ENCODE data around the gene PRRX1. TPM values are rescaled to one million over a fixed set of nuclear protein-coding genes. Genes with fewer than 3 reads are reported as not detected.

PRRX1 gene
- total and polyA plus RNA-seq, 2 of the 13 experiments (the other 11 are each of a cell fraction or from before 2014, with no cell fraction given): not detected

DNA sequence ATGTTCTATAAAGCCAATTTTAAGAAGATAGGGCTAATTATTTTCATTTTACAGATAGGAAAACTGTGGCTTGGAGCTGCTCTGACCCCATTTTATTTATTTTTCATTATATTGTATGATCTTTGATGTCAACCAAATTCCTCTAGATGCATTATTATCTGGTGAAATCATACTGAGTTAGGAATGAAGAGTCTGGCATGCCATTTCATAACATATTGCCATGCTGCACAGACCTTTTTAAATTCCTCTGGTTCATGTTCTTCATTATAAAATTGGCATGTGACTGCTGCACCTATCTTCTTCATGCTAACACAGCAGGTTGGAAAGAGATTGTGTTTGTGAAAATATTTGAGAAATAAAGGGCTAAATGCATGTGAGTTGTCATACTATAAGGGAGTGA lies 12.7 kb downstream of the PRRX1 start:
- BruUV-seq (replicated peaks): no TSS peak
- Histone ChIP-seq H3K9me3 (ENCODE audit: low read length) (no peaks in the 10 kb centered on the region), H3K4me2 (ENCODE audit: low read depth, low read length) (no peak overlapping the region), H2AFZ (ENCODE audit: low read length) (no peak overlapping the region), H3K4me3 (replicated peaks in 1 of 3; ENCODE audit: insufficient read depth in 1 of 3, low read depth in 2 of 3, low read length in 3 of 3) (no peak overlapping the region), H3K27me3 (ENCODE audit: control insufficient read depth in 1 of 2, insufficient read depth in 2 of 2, low read length in 2 of 2) (peaks cover 0 to 2% of the 10 kb centered on the region in 2 experiments; a peak in 1 of 5 replicates), H3K27ac (ENCODE audit: extremely low read length, insufficient read depth, low read length) (no peak overlapping the region), H3K9ac (ENCODE audit: insufficient read depth, low read depth, low read length) (no peak overlapping the region), H3K4me1 (ENCODE audit: insufficient read depth, low read length) (no peaks in the 10 kb centered on the region), H3K79me2 (ENCODE audit: insufficient read depth, low read length) (no peaks in the 10 kb centered on the region), H4K20me1 (ENCODE audit: insufficient read depth, low read length) (no peaks in the 10 kb centered on the region), H3K36me3 (replicated peaks in 1 of 2; ENCODE audit: control insufficient read depth in 1 of 2, insufficient read depth in 2 of 2, low read length in 2 of 2) (no peaks in the 10 kb centered on the region)
- DNase-seq (ENCODE audit: low spot score) (no peak), ATAC-seq (no peak), FAIRE-seq (no peak)
- ChIA-PET POLR2A (no interaction called here), CTCF (ENCODE audit: low intra/inter-chr PET ratio, low total read pairs) (no interaction called here)
- TF ChIP-seq SUZ12 (IDR thresholded peaks at IDR 0.05; ENCODE audit: low read depth, low read length) (no peak), ZNF510 (CRISPR knock-in tag; IDR thresholded peaks at IDR 0.05; ENCODE audit: low read depth) (no peak), MTA1 (CRISPR knock-in tag; IDR thresholded peaks at IDR 0.05; ENCODE audit: borderline replicate concordance) (no peak), SIN3A (IDR thresholded peaks at IDR 0.05; ENCODE audit: borderline replicate concordance, low read depth, low read length) (no peak), SNRNP70 (IDR thresholded peaks at IDR 0.05; ENCODE audit: low read depth, low read length) (no peak), ONECUT2 (CRISPR knock-in tag; IDR thresholded peaks at IDR 0.05) (no peak), KLF15 (CRISPR knock-in tag; IDR thresholded peaks at IDR 0.05; ENCODE audit: borderline replicate concordance) (no peak), DPF2 (CRISPR knock-in tag; IDR thresholded peaks at IDR 0.05; ENCODE audit: borderline replicate concordance, low read depth) (no peak), ZNF709 (CRISPR knock-in tag; IDR thresholded peaks at IDR 0.05) (no peak), ZNF34 (CRISPR knock-in tag; IDR thresholded peaks at IDR 0.05; ENCODE audit: borderline replicate concordance) (no peak), RXRB (CRISPR knock-in tag; IDR thresholded peaks at IDR 0.05; ENCODE audit: borderline replicate concordance) (no peak), NRL (CRISPR knock-in tag; IDR thresholded peaks at IDR 0.05; ENCODE audit: borderline replicate concordance) (no peak)
- TF ChIP-seq, protein P1, sequence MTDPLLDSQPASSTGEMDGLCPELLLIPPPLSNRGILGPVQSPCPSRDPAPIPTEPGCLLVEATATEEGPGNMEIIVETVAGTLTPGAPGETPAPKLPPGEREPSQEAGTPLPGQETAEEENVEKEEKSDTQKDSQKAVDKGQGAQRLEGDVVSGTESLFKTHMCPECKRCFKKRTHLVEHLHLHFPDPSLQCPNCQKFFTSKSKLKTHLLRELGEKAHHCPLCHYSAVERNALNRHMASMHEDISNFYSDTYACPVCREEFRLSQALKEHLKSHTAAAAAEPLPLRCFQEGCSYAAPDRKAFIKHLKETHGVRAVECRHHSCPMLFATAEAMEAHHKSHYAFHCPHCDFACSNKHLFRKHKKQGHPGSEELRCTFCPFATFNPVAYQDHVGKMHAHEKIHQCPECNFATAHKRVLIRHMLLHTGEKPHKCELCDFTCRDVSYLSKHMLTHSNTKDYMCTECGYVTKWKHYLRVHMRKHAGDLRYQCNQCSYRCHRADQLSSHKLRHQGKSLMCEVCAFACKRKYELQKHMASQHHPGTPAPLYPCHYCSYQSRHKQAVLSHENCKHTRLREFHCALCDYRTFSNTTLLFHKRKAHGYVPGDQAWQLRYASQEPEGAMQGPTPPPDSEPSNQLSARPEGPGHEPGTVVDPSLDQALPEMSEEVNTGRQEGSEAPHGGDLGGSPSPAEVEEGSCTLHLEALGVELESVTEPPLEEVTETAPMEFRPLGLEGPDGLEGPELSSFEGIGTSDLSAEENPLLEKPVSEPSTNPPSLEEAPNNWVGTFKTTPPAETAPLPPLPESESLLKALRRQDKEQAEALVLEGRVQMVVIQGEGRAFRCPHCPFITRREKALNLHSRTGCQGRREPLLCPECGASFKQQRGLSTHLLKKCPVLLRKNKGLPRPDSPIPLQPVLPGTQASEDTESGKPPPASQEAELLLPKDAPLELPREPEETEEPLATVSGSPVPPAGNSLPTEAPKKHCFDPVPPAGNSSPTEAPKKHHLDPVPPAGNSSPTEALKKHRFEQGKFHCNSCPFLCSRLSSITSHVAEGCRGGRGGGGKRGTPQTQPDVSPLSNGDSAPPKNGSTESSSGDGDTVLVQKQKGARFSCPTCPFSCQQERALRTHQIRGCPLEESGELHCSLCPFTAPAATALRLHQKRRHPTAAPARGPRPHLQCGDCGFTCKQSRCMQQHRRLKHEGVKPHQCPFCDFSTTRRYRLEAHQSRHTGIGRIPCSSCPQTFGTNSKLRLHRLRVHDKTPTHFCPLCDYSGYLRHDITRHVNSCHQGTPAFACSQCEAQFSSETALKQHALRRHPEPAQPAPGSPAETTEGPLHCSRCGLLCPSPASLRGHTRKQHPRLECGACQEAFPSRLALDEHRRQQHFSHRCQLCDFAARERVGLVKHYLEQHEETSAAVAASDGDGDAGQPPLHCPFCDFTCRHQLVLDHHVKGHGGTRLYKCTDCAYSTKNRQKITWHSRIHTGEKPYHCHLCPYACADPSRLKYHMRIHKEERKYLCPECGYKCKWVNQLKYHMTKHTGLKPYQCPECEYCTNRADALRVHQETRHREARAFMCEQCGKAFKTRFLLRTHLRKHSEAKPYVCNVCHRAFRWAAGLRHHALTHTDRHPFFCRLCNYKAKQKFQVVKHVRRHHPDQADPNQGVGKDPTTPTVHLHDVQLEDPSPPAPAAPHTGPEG (CRISPR knock-in tag; IDR thresholded peaks at IDR 0.05): no peak
- in situ Hi-C loops (cut with HindIII; ENCODE audit: extremely low pct_ligation_motif_present, low pct_unique_long_range_greater_than_20kb): no loop called here
- intact Hi-C loops (cut with micrococcal nuclease; ENCODE audit: unreplicated experiment): no loop called here

Measured in HepG2 (cell line).